HG03521 (cell line): ENCODE results near the gene KSR1.
"Not testable (repeated sequence)": the region's sequence is repeated elsewhere in the genome, so short reads cannot be mapped to it uniquely, and the experiment has no call there.

Experiments used
- ATAC-seq: cut with Tn5 transposase; IDR thresholded peaks from one replicate; pipeline ENCODE4 v1.9.1; 2021; ENCODE audit warnings: mild to moderate bottlenecking, moderate library complexity; ENCODE audit not compliant: unreplicated experiment

Gene KSR1

DNA sequence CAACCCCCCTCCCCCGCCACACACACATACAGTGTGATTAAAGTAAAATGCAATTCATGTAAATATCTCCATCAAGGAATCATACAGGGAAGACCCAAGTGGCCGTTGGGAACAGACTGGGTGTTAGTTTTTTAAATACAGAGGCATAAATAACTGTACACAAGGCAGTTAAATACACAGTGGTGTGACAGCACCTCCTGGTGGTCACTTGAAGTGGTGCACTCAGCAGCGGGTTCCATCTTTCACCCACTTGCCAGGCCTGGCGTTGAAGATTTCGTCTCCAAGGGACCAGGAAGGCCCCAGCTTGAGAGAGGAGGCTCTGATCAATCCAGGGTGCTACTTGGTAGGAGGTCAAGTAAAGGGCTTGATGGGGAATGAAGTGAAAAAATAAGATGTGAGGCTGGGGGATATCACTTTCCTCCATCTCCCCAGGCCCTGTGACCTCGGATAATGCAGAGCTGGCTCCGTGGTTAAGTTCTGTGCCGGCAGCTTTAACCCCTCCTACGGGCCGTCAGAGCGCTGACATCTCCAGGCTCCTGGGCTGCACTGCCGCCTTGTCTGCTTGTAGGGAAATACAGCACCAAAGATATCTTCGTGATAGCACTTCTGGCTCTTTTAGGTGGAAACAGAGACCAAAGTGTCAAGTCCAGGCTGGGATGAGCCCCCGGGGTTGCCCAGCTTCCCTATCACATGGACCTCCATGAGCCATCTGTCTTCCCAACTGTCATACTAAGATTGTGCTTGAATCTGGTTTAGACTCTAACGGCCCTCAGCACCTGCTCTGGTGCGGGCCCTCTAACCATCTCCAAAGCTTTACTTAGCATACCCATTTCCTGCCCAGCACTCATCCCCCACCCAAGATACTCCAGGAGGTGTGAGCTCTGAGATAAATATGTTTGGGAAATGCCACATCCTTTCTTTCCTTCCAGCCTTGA is 195.4 kb downstream of the KSR1 start:
- ATAC-seq = no peak

DNA sequence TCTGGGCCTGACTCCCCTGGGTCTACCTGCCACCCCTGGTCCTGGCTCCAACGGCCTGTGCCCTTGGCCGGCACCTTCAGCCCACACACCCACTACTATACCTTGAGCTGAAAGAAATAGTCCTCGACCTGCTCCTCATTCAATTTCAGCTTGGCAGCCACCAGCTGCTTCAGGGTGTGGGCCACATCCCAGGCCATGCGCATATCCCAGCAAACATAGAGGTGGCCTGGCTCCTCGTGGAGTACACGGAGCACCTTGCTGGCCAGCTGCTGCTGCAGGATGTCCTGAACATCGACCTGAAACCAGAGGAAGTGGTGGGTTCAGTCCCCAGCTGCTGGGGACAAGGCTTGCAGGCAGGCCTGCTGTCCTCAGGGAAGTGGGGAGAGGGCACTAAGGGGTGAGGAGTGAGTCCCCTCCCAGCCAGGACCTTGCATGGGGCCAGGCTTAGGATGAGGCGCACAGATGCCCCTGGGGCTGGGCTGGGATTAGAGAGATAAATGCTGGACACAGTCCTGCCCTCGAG is 197.3 kb downstream of the KSR1 start:
- ATAC-seq = not testable (repeated sequence)

DNA sequence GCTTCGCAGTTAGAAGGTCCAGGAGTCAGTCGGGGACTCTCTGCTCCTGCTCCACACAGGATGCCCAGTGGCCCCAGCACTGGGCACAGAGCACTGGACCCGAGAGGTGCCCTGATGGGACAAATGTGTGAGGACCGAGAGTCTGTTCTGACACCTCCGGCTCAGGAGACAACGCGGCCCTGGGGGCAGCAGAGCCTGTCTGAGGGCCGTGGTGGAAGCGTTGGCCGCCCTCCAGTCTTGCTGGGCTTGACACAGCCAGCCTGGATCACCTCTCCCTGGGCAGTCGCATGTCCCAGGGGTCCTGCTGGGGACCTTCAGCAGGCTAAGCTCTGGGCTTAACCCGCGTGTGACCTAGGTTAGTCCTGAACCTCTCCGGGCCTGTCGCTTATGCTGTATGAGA is 197.9 kb downstream of the KSR1 start:
- ATAC-seq = no peak

DNA sequence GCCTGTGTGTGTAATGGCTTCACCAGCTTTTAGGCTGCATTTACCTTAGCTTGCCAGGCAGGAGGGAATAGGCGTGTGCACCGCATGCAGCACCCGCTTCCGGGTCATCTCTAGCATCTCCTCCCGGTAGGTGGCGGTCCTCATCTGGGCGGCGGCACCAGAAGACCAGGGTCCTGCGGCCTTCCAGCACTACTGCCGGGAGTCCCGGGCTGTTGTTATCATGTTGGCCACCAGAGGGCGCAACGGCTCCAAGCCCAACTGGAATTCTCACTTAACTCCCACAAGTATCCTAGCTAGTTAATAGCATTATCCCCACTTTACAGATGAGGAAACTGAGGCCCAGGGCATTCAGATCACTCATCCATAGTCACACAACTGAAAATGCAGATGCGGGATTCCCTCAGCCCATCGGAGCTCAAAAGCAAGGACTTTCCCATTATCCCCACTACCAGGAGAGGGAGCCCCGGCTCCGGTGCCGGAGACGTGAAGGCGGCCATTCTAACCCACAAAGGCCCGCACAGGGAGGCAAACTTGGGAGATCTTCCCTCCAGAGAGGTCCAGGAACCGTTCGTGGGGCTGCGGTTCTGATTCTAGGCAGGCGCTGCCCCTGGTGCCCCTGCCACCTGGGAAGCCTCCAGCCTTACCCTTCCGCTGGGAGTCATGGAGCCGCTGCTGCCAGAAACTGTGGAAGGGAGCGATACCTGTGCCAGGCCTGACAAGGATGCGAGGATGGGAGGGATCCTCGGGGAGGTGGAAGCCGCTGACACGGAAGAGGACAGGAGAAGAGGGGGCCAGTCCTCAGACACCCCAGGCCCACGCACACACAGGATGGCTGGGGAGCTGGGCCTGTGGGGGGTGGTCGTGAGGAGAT is 198.6 kb downstream of the KSR1 start:
- ATAC-seq = no peak

DNA sequence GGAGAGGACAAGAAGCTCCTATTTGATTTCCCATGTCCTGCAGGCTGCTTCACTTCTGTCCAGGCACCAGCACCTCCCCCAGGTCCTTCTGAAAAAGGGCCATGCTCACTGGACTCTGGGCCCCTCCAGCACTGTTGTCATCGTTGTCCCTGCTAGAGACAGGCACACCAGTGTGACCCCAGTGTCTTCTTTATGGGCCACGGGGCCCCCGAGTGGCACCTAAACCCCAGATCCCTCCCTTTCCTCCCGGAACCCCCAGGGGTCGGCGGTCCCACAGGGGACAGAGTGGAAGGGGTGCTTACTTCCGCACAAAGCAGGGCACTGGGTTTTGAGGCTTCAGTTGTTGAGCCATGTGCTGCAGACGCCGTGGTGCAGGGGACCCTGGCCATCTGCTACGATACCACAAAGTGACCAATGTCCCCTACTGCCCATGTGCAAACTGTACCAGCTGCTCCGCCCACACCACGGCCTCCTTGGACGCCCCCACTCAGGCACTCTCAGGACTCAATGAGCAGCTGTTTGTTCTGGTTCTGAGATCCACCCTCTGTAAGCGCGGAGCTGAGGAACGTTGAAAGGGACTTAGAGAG is 199.4 kb downstream of the KSR1 start:
- not testable (repeated sequence) for ATAC-seq

DNA sequence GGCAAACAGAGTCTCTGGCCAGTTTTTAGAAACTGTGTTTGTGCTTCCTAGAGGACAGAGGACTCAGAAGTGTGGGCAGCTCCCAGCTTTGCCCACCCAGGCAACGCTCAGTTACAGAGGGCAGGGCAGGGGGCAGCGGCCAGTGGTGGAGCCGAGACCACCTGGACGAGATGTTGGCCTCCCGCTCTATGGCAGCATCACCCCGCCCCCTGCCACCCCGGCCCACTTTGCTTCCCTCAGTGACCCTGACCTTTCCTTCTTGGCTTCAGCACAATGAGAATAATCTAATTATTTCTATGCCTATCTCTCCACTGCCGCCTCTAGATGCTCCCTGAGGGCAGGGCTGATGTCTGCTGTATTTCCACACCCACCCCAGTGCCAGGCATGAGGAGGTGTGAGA is 200.4 kb downstream of the KSR1 start:
- ATAC-seq = not testable (repeated sequence)

DNA sequence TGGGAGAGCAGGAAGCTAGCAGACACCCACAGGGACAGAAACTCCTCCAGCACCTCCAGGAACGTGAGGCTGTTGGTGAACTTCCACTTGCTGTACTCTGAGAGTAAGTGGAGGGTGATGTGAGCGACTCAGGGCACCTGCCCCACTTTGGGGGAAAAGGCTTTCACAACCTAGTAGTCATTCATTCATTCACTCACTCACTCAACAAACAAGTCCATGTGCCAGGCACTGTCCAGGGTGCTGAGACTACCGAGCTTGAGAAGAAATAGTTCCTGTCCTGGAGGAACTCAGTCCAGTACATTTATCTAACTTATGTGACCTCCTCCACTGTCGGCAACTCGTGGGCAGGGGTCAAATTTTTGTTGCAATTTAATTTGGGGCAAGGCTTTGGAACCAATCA is 201.4 kb downstream of the KSR1 start:
- ATAC-seq = no peak

DNA sequence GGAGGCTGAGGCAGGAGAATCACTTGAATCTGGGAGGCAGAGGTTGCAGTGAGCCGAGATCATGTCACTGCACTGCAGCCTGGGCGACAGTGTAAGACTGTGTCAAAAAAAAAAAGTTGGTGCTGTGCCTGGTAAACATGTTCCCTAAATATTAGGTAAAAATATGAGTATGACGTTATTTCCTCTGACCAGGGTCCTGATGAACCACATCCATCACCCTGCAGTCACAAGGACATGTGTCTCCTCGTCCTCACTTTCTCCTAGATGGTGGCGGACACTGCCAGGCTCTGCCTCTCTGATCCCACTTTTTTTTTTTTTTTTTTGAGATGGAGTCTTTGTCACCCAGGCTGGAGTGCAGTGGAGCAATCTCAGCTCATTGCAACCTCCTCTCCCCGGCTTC is 203.4 kb downstream of the KSR1 start:
- ATAC-seq = no peak

DNA sequence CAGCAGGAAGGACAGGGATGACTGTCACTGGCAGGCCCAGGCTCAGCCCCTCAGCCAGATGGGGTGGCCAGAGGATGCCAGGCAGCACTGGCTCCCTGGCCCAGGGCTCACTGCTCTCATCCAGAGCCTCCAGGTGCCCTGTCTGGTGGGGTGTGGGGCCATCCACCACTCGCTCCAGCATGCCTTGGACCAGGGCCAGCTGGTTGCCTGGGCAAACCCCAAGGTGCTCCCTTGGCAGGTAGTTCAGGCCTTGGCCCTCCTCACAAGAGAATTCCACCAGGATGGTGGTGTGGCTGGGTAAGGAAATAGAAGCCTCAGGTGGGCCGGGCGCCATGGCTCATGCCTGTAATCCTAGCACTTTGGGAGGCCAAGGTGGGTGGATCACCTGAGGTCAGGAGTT is 204.2 kb downstream of the KSR1 start:
- ATAC-seq = no peak

DNA sequence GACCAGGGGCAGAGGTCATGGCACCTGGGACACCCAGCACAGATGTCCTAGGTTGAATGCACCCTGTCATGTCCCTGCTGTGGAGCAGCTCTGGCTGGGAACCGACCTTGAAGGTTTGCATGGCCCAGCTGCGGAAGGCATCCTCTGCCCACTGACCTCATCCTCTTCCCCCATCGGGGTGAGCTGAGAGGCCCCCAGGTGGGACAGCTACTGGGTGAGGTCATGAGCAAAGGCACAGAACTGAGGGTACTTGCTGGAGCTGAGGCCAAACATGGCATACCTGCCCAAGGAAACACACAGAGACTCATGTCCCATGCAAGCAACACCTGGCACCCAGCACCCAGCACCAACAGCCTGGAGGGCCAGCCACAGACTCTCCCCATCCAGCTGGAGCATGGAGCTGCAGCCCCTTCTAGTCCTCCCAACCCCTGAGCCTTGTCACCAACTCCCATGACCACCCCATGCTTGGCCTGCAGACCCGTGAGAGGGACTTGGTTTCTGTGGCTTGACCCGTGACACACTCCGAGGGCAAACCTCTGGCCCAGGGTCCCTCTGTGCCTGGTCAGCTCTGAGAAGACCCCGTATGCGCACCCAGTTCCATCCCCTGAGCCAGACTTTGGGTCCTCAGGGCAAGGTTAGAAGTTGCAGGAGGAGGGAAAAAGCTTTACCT is 207.8 kb downstream of the KSR1 start:
- no peak for ATAC-seq

DNA sequence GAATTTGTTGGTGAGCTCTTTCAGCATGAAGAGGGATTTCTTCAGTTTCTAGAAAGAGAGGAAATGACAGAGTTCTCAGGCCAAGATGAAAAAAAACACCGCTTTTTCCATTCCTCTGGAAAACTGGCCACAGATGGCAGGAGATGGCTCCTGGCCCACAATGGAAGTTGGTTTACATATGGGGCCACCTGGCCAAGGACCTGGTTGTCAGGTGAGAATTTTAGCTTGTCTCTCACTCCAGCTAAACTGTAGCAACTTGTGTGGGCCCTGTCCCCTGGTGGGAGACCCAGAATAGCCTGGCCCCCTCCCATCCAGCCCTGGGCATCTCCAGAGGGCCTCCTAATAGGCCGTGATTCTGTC is 208.3 kb downstream of the KSR1 start:
- ATAC-seq = no peak

DNA sequence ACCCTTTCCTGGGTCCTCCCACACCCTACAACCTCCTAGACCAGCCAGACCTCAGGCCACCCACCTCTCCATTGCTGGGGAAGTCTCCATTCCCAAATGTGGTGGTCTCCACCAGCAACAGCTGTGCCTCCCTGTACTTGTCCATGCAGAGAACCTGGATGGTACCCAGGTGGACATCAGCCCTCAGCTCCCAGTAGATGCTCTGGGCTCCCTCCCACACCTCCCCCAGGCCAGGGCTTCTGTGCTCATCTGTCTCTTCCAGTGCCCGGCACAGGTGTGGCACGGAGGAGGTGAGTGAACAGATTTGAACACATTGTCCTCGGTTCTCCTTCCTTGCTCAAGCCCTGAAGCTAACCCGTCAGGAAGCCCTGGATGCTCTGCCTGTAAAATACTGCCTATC is 209.3 kb downstream of the KSR1 start:
- no peak for ATAC-seq

DNA sequence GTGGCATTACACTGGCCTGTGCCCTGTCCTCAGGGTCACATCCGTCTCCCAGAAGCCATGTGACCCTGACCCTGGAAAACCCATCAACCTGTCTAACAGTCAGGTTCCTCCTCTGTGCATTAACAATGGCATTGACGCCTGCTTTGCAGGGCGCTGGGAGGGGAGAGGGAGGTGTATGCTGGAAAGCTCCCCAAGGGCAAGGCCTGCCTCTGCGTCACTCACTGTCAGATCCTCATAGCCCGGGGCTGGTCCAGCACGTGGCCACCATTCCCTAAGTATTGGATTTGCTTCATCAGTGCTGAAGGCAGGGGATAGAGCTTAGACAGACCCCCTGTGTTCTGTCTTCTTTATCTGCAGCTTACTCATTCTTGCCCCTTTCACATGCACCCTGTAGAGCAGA is 210.0 kb downstream of the KSR1 start:
- not testable (repeated sequence) for ATAC-seq

DNA sequence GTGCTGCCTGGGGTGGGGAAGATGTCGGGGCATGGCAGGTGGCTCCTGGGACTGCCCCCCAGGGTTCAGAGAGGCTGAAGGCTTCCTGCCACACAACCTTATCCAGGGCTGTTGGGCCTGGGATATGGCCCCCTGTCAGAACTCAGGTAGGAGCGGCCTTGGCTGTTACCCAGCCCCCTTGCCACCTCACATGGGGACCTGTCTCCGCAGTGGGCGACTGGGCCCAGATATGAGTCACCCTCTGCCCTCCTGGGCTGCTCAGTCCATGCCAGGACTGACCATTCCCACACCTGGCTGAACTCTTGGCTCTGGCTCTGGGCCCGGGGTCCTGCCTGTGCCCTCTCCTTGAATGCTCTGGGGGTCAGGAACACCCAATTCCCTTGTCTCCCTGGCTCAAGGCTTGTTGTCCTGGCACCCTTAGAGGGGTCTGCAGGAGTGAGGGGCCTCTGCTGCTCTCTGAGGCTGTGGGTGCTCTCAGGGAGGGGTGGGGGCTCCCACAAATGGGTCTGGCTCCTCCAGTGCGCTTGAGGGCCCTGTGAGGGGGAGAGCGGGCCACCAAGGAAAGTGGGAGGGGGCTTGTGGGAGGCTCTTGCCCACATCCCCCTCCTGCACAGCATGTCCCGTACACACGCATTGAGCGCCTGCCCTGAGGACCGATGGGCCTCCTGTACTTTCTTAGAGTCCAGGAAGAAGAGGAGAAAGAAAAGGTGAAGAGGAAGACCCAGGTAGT is 210.7 kb downstream of the KSR1 start:
- ATAC-seq = no peak

DNA sequence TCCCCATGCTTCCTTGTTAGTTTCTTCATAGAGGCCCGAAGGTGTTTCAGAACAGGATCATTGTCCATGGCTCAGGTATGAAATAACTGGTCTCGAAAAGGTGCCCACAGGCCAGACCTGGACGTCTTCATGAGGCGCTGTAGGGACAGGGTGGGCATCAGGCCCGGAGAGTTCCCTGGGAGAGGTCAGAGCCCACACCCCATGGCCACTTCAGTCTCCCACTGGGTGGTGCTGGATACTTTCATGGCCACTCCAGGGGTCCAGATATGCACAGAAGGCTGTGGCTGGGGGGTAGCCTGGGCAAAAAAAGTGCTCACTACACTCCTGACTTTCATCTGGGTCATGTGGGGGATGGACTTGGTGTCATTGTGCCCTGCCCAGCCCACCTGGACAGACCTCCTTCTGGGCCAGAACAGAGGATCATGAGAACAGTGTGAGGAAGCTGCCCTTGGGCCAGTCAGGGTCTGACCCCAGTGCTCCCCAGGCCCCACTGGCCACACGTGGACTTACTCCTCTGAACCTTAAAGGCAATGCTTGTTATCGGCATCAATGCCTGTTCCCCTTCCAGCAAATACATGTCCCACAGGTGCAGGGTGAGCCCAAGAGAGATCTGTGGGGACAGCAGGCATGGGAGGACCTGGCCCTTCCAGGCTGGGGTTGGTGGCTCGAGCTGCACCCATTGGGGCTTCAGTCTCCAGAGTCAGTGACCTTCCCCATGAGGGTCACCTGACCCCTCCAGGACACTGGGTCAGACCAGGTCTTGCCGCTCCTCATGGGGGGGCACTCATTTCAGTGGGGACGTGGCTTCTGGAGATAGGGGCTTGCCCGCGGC is 211.6 kb downstream of the KSR1 start:
- ATAC-seq = no peak

DNA sequence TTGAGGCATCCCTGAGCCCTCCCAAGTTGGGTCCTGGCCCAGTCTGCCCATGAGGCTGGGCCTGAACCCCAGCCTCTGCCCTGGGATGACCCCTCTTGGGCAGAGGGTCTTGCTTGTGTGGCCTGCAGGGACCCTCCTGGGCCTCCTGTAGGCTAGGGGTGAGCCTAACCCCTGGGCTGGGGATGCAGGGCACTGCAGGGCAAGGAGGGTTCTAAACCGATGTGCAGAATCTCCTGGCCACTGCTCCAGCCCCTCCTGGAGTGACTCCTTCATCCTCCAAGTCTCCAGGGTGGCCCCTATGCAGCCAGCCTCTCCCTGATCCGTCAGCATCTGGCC is 212.2 kb downstream of the KSR1 start:
- no peak for ATAC-seq

DNA sequence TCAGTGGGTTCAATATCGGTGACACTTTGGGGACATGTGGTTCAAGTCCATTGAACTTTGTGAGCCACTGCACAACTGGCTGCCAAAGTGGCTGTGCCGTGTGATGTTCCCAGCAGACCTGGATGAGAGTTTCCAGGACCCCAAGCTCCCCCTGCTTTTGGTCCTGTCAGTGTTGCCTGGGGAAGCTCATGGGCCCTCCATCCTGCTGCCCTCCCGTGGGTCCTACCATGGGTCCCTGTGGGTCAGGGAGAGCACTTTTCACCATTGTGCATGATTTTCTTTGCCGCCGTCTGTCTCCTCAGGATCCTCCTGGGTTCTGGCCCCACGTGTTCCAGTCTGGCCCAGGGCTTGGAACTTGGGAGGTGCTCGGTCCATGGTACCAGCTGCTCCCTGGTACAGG is 212.9 kb downstream of the KSR1 start:
- no peak for ATAC-seq

DNA sequence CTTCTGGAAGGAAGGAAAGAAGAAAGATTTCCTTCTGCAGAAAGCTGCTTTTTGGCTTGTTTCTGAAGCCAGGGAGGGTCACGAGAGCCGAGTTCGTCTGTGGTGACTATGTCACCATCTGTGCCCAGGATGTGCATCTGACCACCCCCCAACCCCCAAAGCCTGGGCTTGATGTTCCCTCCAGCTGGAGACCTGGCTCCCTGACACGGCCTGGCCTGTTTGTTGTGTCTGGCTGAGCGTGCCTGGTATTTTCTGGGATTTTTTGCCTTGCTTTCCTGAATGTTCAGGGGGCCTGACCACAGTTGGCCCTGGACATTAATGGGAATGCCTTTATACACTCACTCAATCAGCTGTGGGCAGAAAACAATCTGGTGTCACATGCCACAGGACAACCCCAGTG is 213.6 kb downstream of the KSR1 start:
- ATAC-seq = no peak

DNA sequence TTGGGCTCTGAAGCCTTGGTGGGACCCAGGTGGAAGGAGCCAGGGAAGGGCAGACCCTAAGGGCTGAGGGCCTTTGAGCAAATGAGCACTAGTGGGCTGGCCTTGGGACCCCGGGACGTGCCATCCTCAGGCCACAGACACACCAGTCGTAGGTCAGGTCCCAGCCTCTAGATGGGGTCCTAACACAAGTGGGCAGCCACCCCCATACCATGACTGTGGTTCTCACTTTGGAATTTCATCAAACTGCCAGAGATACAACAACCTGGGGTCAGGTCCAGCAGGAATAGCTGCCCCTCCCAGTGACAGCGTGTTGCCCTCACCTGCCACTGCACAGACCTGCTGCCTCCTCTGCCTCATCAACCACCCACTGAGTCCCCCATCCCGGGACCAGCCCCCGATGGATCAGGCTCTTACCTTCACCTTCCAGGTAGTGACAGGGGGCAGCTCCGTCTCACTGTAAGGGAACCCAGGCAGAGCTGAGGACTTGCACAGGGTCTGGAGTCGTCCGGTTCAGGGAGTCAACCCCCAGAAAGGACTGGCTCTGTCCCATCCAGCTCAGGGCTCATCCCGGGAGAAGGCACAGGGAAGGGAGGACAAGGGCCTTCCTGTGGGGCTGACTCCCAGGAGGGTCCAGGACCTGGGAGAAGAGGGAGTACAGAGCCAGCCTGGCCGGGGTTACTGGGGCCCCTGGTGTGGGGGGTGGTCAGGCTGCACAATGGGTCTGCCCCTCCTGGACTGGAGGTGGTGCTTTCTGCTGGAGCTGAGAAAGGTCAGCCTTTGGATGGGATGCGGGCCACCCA is 214.7 kb downstream of the KSR1 start:
- no peak for ATAC-seq
